ENCODE results near the gene TOP1.

TOP1 gene

GRCh38 chr20:40992349-40993113 lies 36.1 kb upstream of the TOP1 start:
- H3K4me3 ChIP-seq (ENCODE audit: low read depth, low read length): no peak overlapping the region
- ChIA-PET POLR2A (no interaction called here), CTCF (interaction anchor here (0.8 to 20.4 kb wide), 17 partner anchors 8 to 348 kb away, joined by 3 to 439 read pairs (median 20); partner anchors contain the start of gene LPIN3)
- TF ChIP-seq CTCF (IDR thresholded peaks at IDR 0.05; ENCODE audit: insufficient read depth, low read length, missing control alignments): no peak
- DNase-seq (ENCODE audit: low read depth, low spot score): no peak

- DNase-seq (ENCODE audit: low read depth, low spot score): no peak
- CTCF ChIA-PET: interaction anchor here (1.1 to 20.4 kb wide), 8 partner anchors 12 to 346 kb away, joined by 3 to 439 read pairs (median 24); partner anchors contain the start of gene LPIN3
- no peak for TF ChIP-seq CTCF (IDR thresholded peaks at IDR 0.05; ENCODE audit: insufficient read depth, low read length, missing control alignments)
- POLR2A ChIA-PET: no interaction called here
- no peak overlapping the region for H3K4me3 ChIP-seq (ENCODE audit: low read depth, low read length)
These were observed 34.7 kb upstream of the TOP1 start for GRCh38 chr20:40993794-40994540.

DNA sequence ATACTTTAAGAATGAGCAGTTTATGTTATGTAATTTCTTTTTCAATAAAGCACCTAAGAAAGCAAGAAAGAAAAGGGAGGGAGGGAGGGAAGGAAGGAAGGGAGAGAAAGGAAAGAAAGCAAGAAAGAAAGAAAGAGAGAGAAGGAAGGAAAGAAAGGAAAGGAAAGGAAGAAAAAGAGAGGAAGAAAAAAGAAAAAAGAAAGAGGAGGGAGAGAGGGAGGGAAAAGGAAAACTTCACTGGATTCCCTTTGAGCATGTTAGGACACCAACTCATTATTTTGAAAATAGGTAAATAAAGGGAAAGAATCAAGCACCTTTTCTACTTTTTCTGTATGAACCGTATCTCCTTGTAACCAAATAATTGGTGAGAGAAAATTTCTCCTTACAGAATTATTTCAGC lies 32.3 kb upstream of the TOP1 start:
- no peak for TF ChIP-seq CTCF (IDR thresholded peaks at IDR 0.05; ENCODE audit: insufficient read depth, low read length, missing control alignments)
- ChIA-PET POLR2A (no interaction called here), CTCF (interaction anchor here (20.4 kb wide), 1 partner anchor 102 kb away, joined by 439 read pairs; no protein-coding TSS in a partner anchor)
- no peak for DNase-seq (ENCODE audit: low read depth, low spot score)
- no peak overlapping the region for H3K4me3 ChIP-seq (ENCODE audit: low read depth, low read length)

DNA sequence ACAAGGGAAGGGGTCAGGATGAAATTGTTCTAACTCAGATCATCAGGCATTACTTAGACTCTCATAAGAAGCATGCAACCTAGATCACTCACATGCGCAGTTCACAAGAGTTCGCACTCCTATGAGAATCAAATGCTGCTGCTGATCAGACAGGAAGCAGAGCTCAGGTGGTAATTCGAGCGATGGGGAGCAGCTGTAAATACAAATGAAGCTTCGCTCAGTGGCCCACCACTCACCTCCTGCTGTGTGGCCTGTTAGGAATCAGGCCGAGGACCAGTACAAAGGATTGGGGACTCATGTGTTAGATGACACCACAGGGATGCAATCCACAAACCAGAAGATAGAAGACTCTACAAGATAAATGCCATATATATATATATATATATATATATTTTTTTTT lies 31.5 kb upstream of the TOP1 start:
- TF ChIP-seq CTCF (IDR thresholded peaks at IDR 0.05; ENCODE audit: insufficient read depth, low read length, missing control alignments): no peak
- ChIA-PET CTCF (interaction anchor here (20.4 kb wide), 1 partner anchor 101 kb away, joined by 439 read pairs; no protein-coding TSS in a partner anchor), POLR2A (no interaction called here)
- DNase-seq (ENCODE audit: low read depth, low spot score): no peak
- no peak overlapping the region for H3K4me3 ChIP-seq (ENCODE audit: low read depth, low read length)

DNA sequence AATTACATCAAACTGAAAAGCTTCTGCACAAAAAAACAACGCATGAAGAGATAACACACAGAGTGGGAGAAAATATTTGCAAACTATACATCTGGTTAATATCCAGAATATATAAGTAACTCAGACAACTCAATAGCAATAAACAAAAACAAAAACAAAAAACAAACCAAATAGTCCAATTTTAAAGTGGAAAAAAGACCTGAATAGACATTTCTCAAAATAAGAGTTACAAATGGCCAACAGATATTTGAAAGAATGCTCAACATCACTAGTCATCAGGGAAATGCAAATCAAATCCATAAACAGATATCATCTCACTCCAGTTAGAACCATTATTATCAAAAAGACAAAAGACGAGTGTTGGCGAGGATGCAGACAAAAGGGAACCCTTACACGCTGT lies 28.8 kb upstream of the TOP1 start:
- CTCF ChIA-PET: interaction anchor here (4.6 kb wide), 1 partner anchor 9 kb away, joined by 32 read pairs; no protein-coding TSS in a partner anchor
- POLR2A ChIA-PET: no interaction called here
- H3K4me3 ChIP-seq (ENCODE audit: low read depth, low read length): no peak overlapping the region

More for the DNA sequence above, 28.8 kb upstream of the TOP1 start:
- no peak for DNase-seq (ENCODE audit: low read depth, low spot score)
- TF ChIP-seq CTCF (IDR thresholded peaks at IDR 0.05; ENCODE audit: insufficient read depth, low read length, missing control alignments): no peak

Measured in AG04449 (cell line).